Activated CD8-positive, alpha-beta T cell treated with anti-CD3 and anti-CD28 coated beads for 36 hours (primary cell): ENCODE data around the gene MDP1. TPM values are rescaled to one million over a fixed set of nuclear protein-coding genes. Genes with fewer than 3 reads are reported as not detected.

Experiments
- ATAC-seq: fragments of 200-7000 bp; cut with Tn5 transposase; one replicate; pipeline ENCODE4 v1.10.0; 2021; ENCODE audit warnings: mild to moderate bottlenecking, moderate library complexity
- CTCF ChIA-PET: fragments of 350-600 bp; sonication (Branson Sonifier 250); formaldehyde crosslinking; loops from one replicate; lab custom pipeline; 2021; ENCODE audit warnings: antibody characterized with exemption; lab: Charles Lee
- POLR2A ChIA-PET: fragments of 350-600 bp; sonication (Branson Sonifier 250); formaldehyde crosslinking; loops from one replicate; lab custom pipeline; 2021; ENCODE audit warnings: antibody characterized with exemption; lab: Charles Lee
- DNase-seq: peaks from one replicate; pipeline ENCODE4 v3.0.0-alpha.2; 2020
- H3K27ac Mint-ChIP-seq: one replicate; pipeline ENCODE4 v1.8.0; 2021; ENCODE audit warnings: mild to moderate bottlenecking, mixed read lengths
- H3K27me3 Mint-ChIP-seq: one replicate; pipeline ENCODE4 v1.8.0; 2021; ENCODE audit warnings: mixed read lengths
- H3K36me3 Mint-ChIP-seq: one replicate; pipeline ENCODE4 v1.8.0; 2021; ENCODE audit warnings: low read depth, mixed read lengths
- H3K4me1 Mint-ChIP-seq: one replicate; pipeline ENCODE4 v1.8.0; 2021; ENCODE audit warnings: low read depth, mixed read lengths
- H3K4me3 Mint-ChIP-seq: one replicate; pipeline ENCODE4 v1.8.0; 2021; ENCODE audit warnings: mild to moderate bottlenecking, moderate library complexity, mixed read lengths
- H3K9me3 Mint-ChIP-seq: one replicate; pipeline ENCODE4 v1.8.0; 2021; ENCODE audit warnings: mixed read lengths
- CTCF ChIP-seq: fragments of 200-600 bp; IDR thresholded peaks from one replicate; pipeline ENCODE4 v1.8.0; 2022; ENCODE audit warnings: antibody characterized with exemption, mild to moderate bottlenecking
- intact Hi-C: fragments of 100-400 bp; cut with micrococcal nuclease; formaldehyde crosslinking; loops from one replicate; pipeline ENCODE4 v1.10.0; 2022
- total RNA-seq, 2 experiments: library from RNA; stranded (reverse); gene quantifications; one replicate each; pipeline ENCODE4 v1.2.3, GENCODE V29; 2021

The MDP1 gene
- total RNA-seq, 2 experiments from 2014 or later = 11.2 to 11.3 TPM

GRCh38 chr14:24176599-24176998 lies 39.3 kb downstream of the MDP1 start:
- H3K4me1 Mint-ChIP-seq = peaks cover under 1% of the 10 kb centered on the region
- peaks cover 11% of the 10 kb centered on the region for H3K36me3 Mint-ChIP-seq
- H3K27me3 Mint-ChIP-seq = no peaks in the 10 kb centered on the region
- ChIA-PET CTCF (interaction anchor here (2.1 kb wide), 1 partner anchor 15 kb away, joined by 7 read pairs; the partner anchor contains the start of gene IRF9), POLR2A (interaction anchor here (0.8 to 9.4 kb wide), 8 partner anchors 9 to 71 kb away, joined by 3 to 90 read pairs (median 17); partner anchors contain the start of genes IPO4, IRF9, PSME2 and TM9SF1)
- H3K9me3 Mint-ChIP-seq = no peaks in the 10 kb centered on the region
- DNase-seq (no peak), ATAC-seq (no peak)
- no peak overlapping the region for H3K27ac Mint-ChIP-seq
- intact Hi-C loops = no loop called here
- H3K4me3 Mint-ChIP-seq = no peak overlapping the region
- no peak for TF ChIP-seq CTCF

- no peaks in the 10 kb centered on the region for H3K27me3 Mint-ChIP-seq
- POLR2A ChIA-PET = interaction anchor here (0.7 to 9.6 kb wide), 5 partner anchors 8 to 22 kb away, joined by 4 to 163 read pairs (median 9); partner anchors contain the start of genes IPO4, IRF9 and TM9SF1
- H3K36me3 Mint-ChIP-seq = peaks cover 19% of the 10 kb centered on the region
- H3K4me1 Mint-ChIP-seq = peaks cover 14% of the 10 kb centered on the region
- H3K27ac Mint-ChIP-seq = peak overlapping the region; percentile 34
- CTCF ChIA-PET = interaction anchor here (0.9 to 2.1 kb wide), 6 partner anchors 8 to 136 kb away, joined by 3 to 10 read pairs (median 3); partner anchors contain the start of gene IRF9
- DNase-seq (no peak), ATAC-seq (no peak)
- H3K9me3 Mint-ChIP-seq = no peaks in the 10 kb centered on the region
- TF ChIP-seq CTCF = no peak
- intact Hi-C loops = no loop called here
- H3K4me3 Mint-ChIP-seq = peak overlapping the region; percentile 77
These were observed 43.0 kb downstream of the MDP1 start for GRCh38 chr14:24172871-24173281.

GRCh38 chr14:24172261-24172860 lies 43.5 kb downstream of the MDP1 start:
- intact Hi-C loops = no loop called here
- POLR2A ChIA-PET = interaction anchor here (0.6 to 9.6 kb wide), 6 partner anchors 8 to 25 kb away, joined by 3 to 163 read pairs (median 6); partner anchors contain the start of genes IPO4, IRF9, RNF31 and TM9SF1
- no peaks in the 10 kb centered on the region for H3K27me3 Mint-ChIP-seq

GRCh38 chr14:24171422-24172260 lies 44.2 kb downstream of the MDP1 start, which contains the start of gene REC8:
Gene REC8, plus strand, starts transcription at chr14:24172080. Its CDS starts 473 bp downstream, at chr14:24172553.
- TF ChIP-seq CTCF = no peak
- H3K9me3 Mint-ChIP-seq = no peaks in the 10 kb centered on the region

More at GRCh38 chr14:24172261-24172860, 43.5 kb downstream of the MDP1 start:
- no peak for TF ChIP-seq CTCF
- ATAC-seq (no peak), DNase-seq (no peak)
- H3K9me3 Mint-ChIP-seq = no peaks in the 10 kb centered on the region
- peaks cover 23% of the 10 kb centered on the region for H3K36me3 Mint-ChIP-seq
- H3K27ac Mint-ChIP-seq = peak overlapping the region; percentile 42
- H3K4me3 Mint-ChIP-seq = peak overlapping the region; percentile 77
- CTCF ChIA-PET = interaction anchor here (0.9 to 2.1 kb wide), 5 partner anchors 12 to 136 kb away, joined by 3 to 10 read pairs (median 3); partner anchors contain the start of gene IRF9
- peaks cover 18% of the 10 kb centered on the region for H3K4me1 Mint-ChIP-seq

More at GRCh38 chr14:24171422-24172260, 44.2 kb downstream of the MDP1 start, which contains the start of gene REC8:
- ChIA-PET CTCF (interaction anchor here (1.1 to 2.1 kb wide), 2 partner anchors 11 to 137 kb away, joined by 3 to 10 read pairs; partner anchors contain the start of gene IRF9), POLR2A (interaction anchor here (0.6 to 9.6 kb wide), 7 partner anchors 7 to 35 kb away, joined by 3 to 163 read pairs (median 4); partner anchors contain the start of genes IPO4, IRF9, PSME1 and RNF31)
- Mint-ChIP-seq H3K4me1 (peaks cover 19% of the 10 kb centered on the region), H3K36me3 (peaks cover 23% of the 10 kb centered on the region), H3K27me3 (no peaks in the 10 kb centered on the region), H3K27ac (peak within 1 kb of the TSS; percentile 88), H3K4me3 (peak within 1 kb of the TSS; percentile 77)
- peak; percentile 89 for ATAC-seq
- peak; percentile 87 for DNase-seq
- intact Hi-C loops = no loop called here
